Keratinocyte (primary cell): Measurements from ENCODE around the gene SMCO3. TPM values are rescaled to one million over a fixed set of nuclear protein-coding genes. Genes with fewer than 3 reads are reported as not detected.
A peak's percentile ranks its signal among the peaks of the same experiment; 100 is the strongest.

ENCODE experiments used
- DNase-seq: peaks from one replicate; pipeline ENCODE4 v3.0.0-alpha.2; 2011; ENCODE audit warnings: low read depth, missing footprints, low spot score
- FAIRE-seq: peaks from 2 replicates; lab custom pipeline; 2011; peaks lifted over from hg19 to GRCh38; lab: Jason Lieb, UNC
- H2AFZ ChIP-seq: 2 replicates; pipeline ENCODE4 v1.6.0; 2012; ENCODE audit warnings: low read length, control low read depth, inconsistent platforms; ENCODE audit not compliant: control insufficient read depth
- H3K27ac ChIP-seq: 2 replicates; pipeline ENCODE4 v1.5.1; 2011; ENCODE audit warnings: low read length; ENCODE audit not compliant: control insufficient read depth, insufficient read depth
- H3K27me3 ChIP-seq: 3 replicates; pipeline ENCODE4 v1.6.0; 2011; ENCODE audit warnings: low read length; ENCODE audit not compliant: control insufficient read depth, insufficient read depth; ENCODE audit errors: extremely low read depth
- H3K36me3 ChIP-seq, 2 experiments: 2 replicates in 1 of 2; 3 replicates in 1 of 2; pipeline ENCODE4 v1.5.1; 2011; ENCODE audit warnings: low read length in 2 of 2, mild to moderate bottlenecking in 1 of 2; ENCODE audit not compliant: control insufficient read depth in 2 of 2, insufficient read depth in 2 of 2; ENCODE audit errors: extremely low read depth in 1 of 2
- H3K4me1 ChIP-seq: 3 replicates; pipeline ENCODE4 v1.5.1; 2011; ENCODE audit warnings: low read length; ENCODE audit not compliant: control insufficient read depth, insufficient read depth; ENCODE audit errors: extremely low read depth
- H3K4me2 ChIP-seq: 3 replicates; pipeline ENCODE4 v1.6.0; 2011; ENCODE audit warnings: low read depth, low read length; ENCODE audit not compliant: control insufficient read depth, insufficient read depth; ENCODE audit errors: extremely low read depth
- H3K4me3 ChIP-seq, 3 experiments: fragments of 200-600 bp in 1 of 3; sonication (generic) in 1 of 3; 2 replicates in 2 of 3; 3 replicates in 1 of 3; pipeline ENCODE4 v1.5.1; 2011 to 2016; ENCODE audit warnings: low read length in 3 of 3, mild to moderate bottlenecking in 3 of 3, control low read depth in 2 of 3, inconsistent platforms in 1 of 3, low read depth in 1 of 3, mixed read lengths in 1 of 3, mixed run types in 1 of 3, moderate library complexity in 1 of 3; ENCODE audit not compliant: control insufficient read depth in 2 of 3, insufficient read depth in 2 of 3; ENCODE audit errors: extremely low read depth in 1 of 3
- H3K79me2 ChIP-seq: 2 replicates; pipeline ENCODE4 v1.6.0; 2012; ENCODE audit warnings: low read length; ENCODE audit not compliant: control insufficient read depth, insufficient read depth
- H3K9ac ChIP-seq: 3 replicates; pipeline ENCODE4 v1.6.0; 2011; ENCODE audit warnings: low read length; ENCODE audit not compliant: control insufficient read depth, insufficient read depth; ENCODE audit errors: extremely low read depth
- H3K9me1 ChIP-seq: 3 replicates; pipeline ENCODE4 v1.6.0; 2011; ENCODE audit warnings: low read length; ENCODE audit not compliant: control insufficient read depth, insufficient read depth; ENCODE audit errors: extremely low read depth
- H3K9me3 ChIP-seq: 2 replicates; pipeline ENCODE4 v1.5.1; 2012; ENCODE audit warnings: low read depth, low read length; ENCODE audit not compliant: control insufficient read depth
- H4K20me1 ChIP-seq: 3 replicates; pipeline ENCODE4 v1.6.0; 2011; ENCODE audit warnings: low read length; ENCODE audit not compliant: control insufficient read depth, insufficient read depth; ENCODE audit errors: extremely low read depth
- CTCF ChIP-seq, 3 experiments: IDR thresholded peaks in 1 of 3; conservative IDR thresholded peaks in 1 of 3; optimal IDR thresholded peaks in 1 of 3; 2 replicates in 2 of 3; 3 replicates in 1 of 3; pipeline versions ENCODE3 to v1.5.1; 2011; ENCODE audit warnings: low read length in 3 of 3, mild to moderate bottlenecking in 3 of 3, moderate library complexity in 2 of 3, control low read depth in 1 of 3, inconsistent platforms in 1 of 3; ENCODE audit not compliant: insufficient read depth in 2 of 3; ENCODE audit errors: extremely low read depth in 1 of 3
- EZH2 ChIP-seq: IDR thresholded peaks from one replicate; pipeline ENCODE4 v1.6.1; 2012; ENCODE audit warnings: inconsistent platforms, mild to moderate bottlenecking, low read length, moderate library complexity
- dilution Hi-C: fragments of 300-500 bp; cut with MboI; formaldehyde crosslinking; loops from one replicate; pipeline ENCODE4 v1.7.0; 2020; ENCODE audit warnings: low sequenced_read_pairs; ENCODE audit not compliant: extremely low pct_ligation_motif_present
- polyA plus RNA-seq, 5 experiments: library from polyadenylated mRNA; depleted of rRNA in 3 of 5; stranded (reverse) in 3 of 5; stranded (forward) in 1 of 5; unstranded in 1 of 5; fragments of >200 nt; gene quantifications; 1 replicate in 1 of 5; 2 replicates in 3 of 5; 3 replicates in 1 of 5; pipeline versions ENCODE4 v1.2.1 to v1.2.3, GENCODE V29; 2011 to 2012; ENCODE audit warnings: missing spikeins in 2 of 5, low read depth in 1 of 5, low replicate concordance in 1 of 5

Gene SMCO3
- polyA plus RNA-seq, 1 donor (not counting 4 experiments of a cell fraction or from before 2014, with no cell fraction given) = not detected

- Histone ChIP-seq H3K36me3 (no peaks in the 10 kb centered on the region), H2AFZ (no peak overlapping the region), H3K79me2 (peaks cover 5% of the 10 kb centered on the region), H3K4me2 (no peak overlapping the region), H3K9me3 (no peaks in the 10 kb centered on the region), H4K20me1 (no peaks in the 10 kb centered on the region), H3K4me3 (no peak overlapping the region), H3K27me3 (no peaks in the 10 kb centered on the region), H3K9me1 (no peaks in the 10 kb centered on the region), H3K27ac (no peak overlapping the region), H3K9ac (no peak overlapping the region), H3K4me1 (peaks cover 16% of the 10 kb centered on the region)
- TF ChIP-seq CTCF (optimal IDR thresholded peaks at IDR 0.05 in 1 of 3, IDR thresholded peaks at IDR 0.05 in 1 of 3, conservative IDR thresholded peaks at IDR 0.05 in 1 of 3; ENCODE audit: extremely low read depth in 1 of 3, insufficient read depth in 2 of 3, low read length in 3 of 3) = no peak
- no peak for FAIRE-seq
- no peak for DNase-seq
- dilution Hi-C loops = no loop called here
Measured at GRCh38 chr12:14779834-14780233, 34.1 kb downstream of the SMCO3 start.

- dilution Hi-C loops = no loop called here
- Histone ChIP-seq H3K27me3 (no peaks in the 10 kb centered on the region), H3K9me1 (no peaks in the 10 kb centered on the region), H3K36me3 (no peaks in the 10 kb centered on the region), H3K27ac (no peak overlapping the region), H2AFZ (no peak overlapping the region), H4K20me1 (no peaks in the 10 kb centered on the region), H3K4me2 (peak overlapping the region; percentile 2), H3K9me3 (no peaks in the 10 kb centered on the region), H3K9ac (no peak overlapping the region), H3K4me3 (no peak overlapping the region), H3K79me2 (peaks cover 9% of the 10 kb centered on the region), H3K4me1 (peaks cover 16% of the 10 kb centered on the region)
- TF ChIP-seq EZH2 (no peak), CTCF (optimal IDR thresholded peaks at IDR 0.05 in 1 of 3, IDR thresholded peaks at IDR 0.05 in 1 of 3, conservative IDR thresholded peaks at IDR 0.05 in 1 of 3; ENCODE audit: extremely low read depth in 1 of 3, insufficient read depth in 2 of 3, low read length in 3 of 3) (no peak)
- FAIRE-seq (no peak), DNase-seq (no peak)
Measured at GRCh38 chr12:14777271-14777670, 36.7 kb downstream of the SMCO3 start.
